Lower leg skin (tissue), 3 donors: ENCODE results near the gene PTPRB.

Experiments
- CTCF ChIP-seq, 3 donors: fragments of 450-650 bp; IDR thresholded peaks; one replicate each; pipeline ENCODE4 v1.5.1; 2016; ENCODE audit warnings: antibody characterized with exemption in 3 of 3, mild to moderate bottlenecking in 3 of 3, moderate library complexity in 2 of 3
- POLR2A ChIP-seq, 2 donors: fragments of 450-650 bp; IDR thresholded peaks; one replicate each; pipeline ENCODE4 v1.6.1; 2016 to 2017; ENCODE audit warnings: antibody characterized with exemption in 2 of 2, mild to moderate bottlenecking in 1 of 2, moderate library complexity in 1 of 2

- no peak for TF ChIP-seq CTCF (IDR thresholded peaks at IDR 0.05)
- no peak for TF ChIP-seq POLR2A (IDR thresholded peaks at IDR 0.05)
These were observed at the start of gene PTPRB for GRCh38 chr12:70637303-70638085.
